ENCODE data around the gene TOR1A.
A peak's percentile ranks its signal among the peaks of the same experiment; 100 is the strongest.

Gene TOR1A

GRCh38 chr9:129851821-129852220 is 27.9 kb upstream of the TOR1A start:
- no peak for DNase-seq

- no peak for DNase-seq
These were observed 27.1 kb upstream of the TOR1A start for GRCh38 chr9:129850821-129851550.

GRCh38 chr9:129849901-129850300 is 26.0 kb upstream of the TOR1A start:
- no peak for DNase-seq

DNA sequence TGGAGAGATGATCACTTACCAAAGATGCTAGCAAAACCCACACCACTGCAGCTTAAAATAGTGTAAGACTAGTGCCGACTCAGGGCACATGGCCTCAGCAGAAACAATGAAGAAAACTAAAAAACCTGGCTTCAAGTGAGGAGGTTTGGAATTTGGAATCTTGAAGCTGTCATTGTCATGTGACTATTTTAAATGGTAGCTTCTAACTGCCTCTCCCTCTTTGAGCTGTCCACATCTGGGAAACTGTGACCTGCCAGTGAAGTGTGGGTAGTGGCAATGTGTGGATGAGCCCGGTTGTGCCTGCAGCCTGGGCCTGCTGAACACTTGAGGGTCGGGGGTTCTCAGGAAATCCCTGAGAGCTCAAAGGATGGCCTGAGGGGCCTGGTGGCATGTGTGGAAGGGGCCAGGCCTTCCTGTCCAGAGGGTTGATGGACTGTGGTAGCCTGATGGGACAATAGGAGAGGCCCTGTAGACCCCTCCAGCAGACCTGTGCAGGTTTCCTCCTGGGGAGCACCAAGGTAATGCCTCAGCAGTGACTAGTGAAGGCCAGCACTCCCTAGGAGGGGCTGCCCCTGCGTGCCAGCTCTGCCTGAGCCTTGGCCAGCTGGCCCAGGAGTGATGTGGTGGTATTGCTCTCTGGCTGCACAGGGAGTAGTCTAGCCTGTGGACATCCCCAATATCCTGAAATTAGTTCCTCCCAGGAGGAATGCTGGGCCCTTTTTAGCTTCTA is 24.9 kb upstream of the TOR1A start:
- DNase-seq = no peak

GRCh38 chr9:129845373-129845772 is 21.4 kb upstream of the TOR1A start:
- DNase-seq = no peak

DNA sequence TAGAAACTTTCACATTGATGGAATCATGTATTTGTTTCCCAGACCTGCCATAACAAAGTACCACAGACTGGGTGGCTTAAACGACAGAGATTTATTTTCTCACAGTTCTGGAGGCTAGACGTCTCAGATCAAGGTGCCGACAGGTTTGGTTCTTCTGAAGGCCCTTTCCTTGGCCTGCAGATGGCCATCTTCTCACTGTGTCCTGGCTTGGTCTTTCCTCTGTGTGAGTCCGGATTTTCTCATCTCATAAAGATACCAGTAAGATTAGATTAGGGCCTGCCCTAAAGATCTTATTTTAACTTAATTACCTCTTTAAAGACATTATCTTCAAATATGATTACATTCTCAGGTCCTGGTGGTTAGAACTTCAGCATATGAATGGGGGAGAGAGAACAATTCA is 17.1 kb upstream of the TOR1A start:
- DNase-seq = no peak

GRCh38 chr9:129840034-129840433 is 16.1 kb upstream of the TOR1A start:
- DNase-seq = no peak

DNA sequence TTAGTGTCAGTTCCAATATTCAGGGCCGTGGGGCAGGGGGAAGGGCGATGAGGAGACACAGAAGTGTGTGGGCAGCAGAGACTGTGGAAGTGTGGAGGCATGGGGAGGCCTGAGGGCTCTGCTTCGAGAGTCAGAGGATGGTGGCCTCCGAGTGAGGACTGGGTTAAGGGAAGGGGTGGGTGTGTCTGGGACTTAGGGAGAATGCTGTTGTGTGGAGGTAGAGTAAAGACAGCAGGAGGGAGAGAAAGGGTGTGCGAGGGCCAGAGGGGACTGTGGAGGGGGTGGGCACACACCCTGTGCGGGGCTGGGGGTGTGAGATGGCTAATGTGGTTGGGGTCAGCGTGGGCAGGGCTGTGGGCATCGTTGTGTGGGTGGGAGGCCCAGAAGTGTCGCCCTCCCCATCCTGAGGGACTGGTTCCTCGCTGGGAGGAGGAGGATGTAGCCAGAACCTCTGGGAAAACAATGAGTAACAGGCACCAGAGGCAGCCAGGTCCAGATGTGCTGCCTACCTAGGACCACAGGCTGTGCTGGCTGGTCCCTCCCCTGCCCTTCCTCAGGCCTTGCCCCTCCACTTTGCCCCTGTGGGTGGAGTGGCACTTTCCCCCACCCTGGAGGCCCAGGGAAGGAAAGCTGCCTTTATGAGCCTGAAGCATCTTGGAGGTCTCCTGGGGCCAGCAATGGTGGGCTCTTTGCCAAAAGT is 15.5 kb upstream of the TOR1A start:
- no peak for DNase-seq

DNA sequence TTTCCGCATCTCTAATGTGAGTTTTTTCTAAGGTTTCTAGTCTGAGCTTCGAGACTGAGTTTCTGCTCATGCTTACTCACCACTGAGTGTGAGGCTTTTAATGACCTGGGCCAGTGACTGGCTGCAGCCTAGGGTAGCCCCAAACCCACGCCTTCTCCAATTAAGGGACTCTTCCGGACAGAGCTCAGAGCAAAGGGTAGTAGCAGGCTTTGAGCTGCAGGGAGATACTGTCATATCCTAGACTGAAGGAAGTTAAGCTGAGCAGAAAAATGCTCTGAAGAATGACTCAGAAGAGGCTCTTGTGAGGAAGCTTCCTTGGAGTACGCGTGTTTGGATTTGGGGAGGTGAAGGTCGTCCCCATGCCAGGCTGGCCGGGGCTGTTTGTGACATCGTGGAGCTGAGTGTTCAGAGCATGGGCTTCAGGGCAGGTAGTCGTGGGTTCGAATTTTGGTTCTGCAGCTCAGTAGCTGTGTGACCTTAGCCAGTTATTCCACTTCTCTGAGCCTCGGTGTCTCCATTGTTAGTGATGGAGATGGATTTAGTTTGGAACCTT is 14.8 kb upstream of the TOR1A start:
- peak; percentile 16 for DNase-seq

- peak; percentile 41 for DNase-seq
These were observed 12.5 kb upstream of the TOR1A start for GRCh38 chr9:129836311-129837007.

DNA sequence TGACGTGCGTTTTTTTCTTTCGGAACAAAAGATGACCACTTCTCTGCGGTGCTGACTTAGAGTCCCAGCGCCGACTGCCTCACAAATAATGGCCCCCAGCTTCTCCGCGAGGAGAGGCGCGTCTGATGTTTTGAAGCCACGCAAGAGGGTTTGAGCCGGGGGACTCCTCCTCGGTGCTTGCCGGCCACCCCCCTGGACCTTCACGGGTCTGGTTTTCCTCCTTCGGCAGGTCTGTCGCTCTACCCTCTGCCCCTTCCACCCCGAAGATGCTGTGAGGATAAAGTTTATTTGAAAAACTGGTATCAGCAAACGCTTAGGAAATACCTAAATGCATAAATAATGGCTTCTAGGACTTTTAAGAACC is 11.9 kb upstream of the TOR1A start:
- DNase-seq = no peak

GRCh38 chr9:129835128-129835859 is 11.4 kb upstream of the TOR1A start, which contains the start of the genes C9orf78 and USP20:
Gene C9orf78 (minus strand): TSS chr9:129835275. CDS start chr9:129835221, 54 bp downstream.
Gene USP20 (plus strand): TSS chr9:129835458. CDS start chr9:129852556, 17,098 bp downstream.
- DNase-seq = peak; percentile 96

GRCh38 chr9:129834489-129835127 is 10.7 kb upstream of the TOR1A start:
- peak; percentile 43 for DNase-seq

- no peak for DNase-seq
These were observed 9.0 kb upstream of the TOR1A start for GRCh38 chr9:129832982-129833381.

DNA sequence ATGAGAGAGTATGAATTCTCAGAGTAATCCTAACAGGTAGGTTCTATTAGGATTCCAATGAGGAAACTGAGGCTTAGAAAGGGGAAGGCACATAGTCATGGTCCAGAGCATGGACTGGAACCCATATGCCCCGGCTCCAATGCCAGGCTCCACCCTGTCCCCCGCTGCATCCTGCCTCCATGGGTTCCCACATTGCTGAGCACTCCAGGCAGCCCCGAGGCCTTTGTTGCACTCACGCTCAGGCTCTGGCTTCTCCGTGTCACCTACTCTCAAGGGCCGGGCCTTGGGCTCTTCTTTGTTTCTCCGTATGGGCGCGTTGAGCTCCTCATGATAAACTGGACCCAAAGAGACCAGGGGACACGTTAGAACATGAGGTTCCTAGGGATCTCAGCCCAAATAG is 5.0 kb upstream of the TOR1A start:
- DNase-seq = no peak

DNA sequence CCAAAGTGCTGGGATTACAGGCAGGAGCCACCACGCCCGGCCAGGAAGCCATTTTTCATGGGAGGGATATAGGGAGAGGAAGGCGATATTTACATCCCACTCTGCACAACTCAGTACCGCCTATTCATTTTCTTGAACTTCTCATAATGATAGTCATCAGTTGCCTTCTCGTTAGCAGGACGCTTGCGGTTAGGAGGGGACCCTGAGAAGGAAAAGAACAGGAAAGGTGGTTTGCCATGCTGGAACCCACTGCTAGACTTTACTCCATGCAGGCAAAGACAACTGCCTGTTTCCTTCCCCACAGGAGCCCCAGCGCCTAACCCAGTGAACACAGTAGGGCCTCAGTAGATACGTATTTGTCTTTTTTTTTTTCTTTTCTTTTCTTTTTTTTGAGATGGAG is 4.1 kb upstream of the TOR1A start:
- no peak for DNase-seq

GRCh38 chr9:129826759-129827158 is 2.8 kb upstream of the TOR1A start:
- DNase-seq = no peak

DNA sequence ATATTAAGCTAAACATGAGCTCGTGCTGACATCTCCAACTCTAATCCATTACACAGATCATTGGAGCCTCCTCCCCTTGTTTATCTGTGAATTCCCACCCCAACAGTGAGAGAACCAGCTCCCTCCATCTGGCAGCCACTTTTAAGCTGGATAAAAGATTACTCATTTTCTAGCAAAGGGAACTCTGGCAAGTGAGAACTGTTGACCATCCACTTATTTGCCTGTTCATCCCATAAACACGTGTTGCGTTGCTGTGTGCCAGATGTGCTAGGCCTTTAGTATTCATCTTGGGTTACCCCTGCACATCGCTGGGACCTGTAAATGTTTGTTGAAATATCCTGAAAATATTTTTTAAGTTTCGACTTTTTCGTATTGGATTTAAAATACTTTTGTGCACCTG is 2.4 kb upstream of the TOR1A start:
- no peak for DNase-seq

DNA sequence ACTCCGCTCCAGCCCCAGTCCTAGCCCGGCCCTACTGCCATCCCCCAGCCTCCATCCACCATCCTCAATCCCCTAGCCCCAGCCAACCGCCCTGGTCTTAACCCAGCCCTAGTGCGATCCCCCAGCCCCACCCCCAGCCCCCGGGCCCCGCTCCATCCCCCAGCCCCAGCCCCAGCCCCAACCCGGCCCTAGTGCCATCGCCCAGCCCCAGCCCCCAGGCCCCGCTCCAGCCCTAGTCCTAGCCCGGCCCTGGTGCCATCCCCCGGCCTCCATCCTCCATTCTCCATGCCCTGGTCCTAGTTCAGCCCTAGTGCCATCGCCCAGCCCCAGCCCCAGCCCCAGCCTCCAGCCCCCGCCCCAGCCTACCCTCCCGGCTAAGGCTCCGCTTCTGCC is 398 bp downstream of the TOR1A start:
- DNase-seq = no peak

DNA sequence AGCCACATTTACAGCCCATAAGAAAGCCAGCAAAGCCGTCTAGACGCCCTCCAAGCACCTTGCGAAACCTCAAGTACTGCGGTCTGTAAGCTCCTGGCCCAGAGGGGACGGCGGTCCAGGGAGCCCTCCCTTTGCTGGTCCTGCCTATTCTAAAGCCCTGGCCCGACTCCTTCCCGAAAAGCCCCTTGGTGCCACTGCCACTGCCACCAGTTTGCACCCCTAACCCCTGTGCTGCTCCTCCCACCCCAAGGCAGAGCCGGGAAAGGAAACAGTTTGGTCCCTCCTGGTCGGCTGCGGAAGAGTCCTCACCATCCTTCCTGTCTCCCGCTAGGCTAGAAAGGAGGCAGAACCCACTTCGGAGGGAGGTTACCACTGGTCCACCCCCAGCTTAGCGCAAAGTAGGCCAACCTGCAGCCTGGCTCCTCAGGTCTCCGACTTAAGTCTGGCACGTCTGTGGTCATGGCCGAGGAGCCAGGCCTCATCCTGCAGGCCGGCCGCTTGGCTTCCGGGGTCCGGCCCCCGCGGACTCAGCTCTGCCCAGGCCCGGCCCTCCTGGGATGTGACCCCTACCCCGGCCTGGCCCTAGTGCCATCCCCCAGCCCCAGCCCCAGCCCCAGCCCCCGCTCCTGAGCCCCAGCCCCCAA is 916 bp downstream of the TOR1A start:
- DNase-seq = no peak

All from activated naive CD4-positive, alpha-beta T cell treated with Interleukin-2 at 50 U/mL for 16 hours (primary cell).